HUDEP-2 (cell line): Measurements from ENCODE around the gene TIMM22.
A peak's percentile ranks its signal among the peaks of the same experiment; 100 is the strongest.

Experiments
- DNase-seq, 76 experiments: peaks; one replicate each; lab custom pipeline; 2025; ENCODE audit not compliant: unreplicated experiment in 76 of 76; lab: John Stamatoyannopoulos, UW

The TIMM22 gene

DNA sequence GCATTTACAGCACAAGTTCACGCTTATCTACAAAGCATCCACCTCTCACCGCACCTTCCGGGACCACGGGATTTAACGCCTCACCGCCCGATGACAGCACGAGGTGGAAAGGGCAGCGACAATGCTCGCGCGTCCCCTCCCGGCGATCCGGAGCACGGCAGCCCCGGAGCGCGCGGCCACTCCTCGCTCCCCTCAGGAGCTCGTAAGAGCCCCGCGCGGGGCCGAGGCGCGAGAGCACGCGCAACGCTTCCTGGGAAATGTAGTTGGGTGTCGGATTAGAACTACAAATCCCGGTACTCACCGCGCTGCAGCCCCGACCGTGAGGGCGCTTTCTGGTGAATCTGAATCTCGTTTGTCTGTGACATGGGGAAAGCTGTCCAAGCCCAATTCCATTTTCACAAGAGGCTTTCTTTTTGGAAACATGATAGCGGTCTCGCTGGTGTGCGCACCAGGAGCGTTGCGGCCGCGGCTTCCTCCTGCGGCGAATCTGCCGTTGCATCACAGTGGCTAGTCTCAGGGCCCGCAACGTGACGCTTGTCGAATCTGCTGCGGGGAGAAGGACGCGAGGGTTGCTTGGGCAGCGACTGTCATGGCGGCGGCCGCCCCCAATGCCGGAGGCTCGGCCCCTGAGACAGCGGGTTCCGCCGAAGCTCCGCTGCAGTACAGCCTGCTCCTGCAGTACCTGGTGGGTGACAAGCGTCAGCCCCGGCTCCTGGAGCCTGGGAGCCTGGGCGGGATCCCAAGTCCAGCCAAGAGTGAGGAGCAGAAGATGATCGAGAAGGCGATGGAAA lies at the start of gene TIMM22:
TIMM22 (plus strand) TSS at position 576 of the 791 bp plus-strand sequence; CDS start at position 590, 14 bp downstream.
- DNase-seq: peak; percentile 51 to 98 (median 87)

DNA sequence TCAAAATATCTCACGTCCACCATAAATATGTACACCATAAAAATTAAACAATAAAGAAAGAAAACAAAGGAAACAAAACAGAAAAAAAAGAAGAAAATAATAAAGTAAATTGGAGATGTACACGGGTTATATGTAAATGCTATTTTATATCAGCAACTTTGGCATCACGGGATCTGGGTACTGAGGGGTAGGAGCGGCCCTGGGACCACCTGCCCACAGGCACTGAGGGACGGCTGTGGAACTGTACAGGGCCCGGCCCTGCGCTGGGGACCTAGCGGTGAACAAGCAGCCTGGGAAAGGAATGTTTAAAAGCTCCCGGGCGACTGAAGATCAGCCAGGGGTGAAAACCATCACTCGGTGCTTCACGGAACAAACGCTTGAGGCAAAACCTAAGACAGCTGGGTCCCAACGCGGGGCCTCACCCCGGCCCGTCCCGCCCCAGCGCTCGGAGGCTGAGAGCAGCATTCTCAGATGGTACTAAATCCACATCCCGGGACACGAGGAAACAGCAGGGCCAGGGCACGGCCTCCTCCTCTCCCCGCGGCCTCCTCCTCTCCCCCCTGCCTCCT lies 48.6 kb upstream of the TIMM22 start:
- no peak for DNase-seq

DNA sequence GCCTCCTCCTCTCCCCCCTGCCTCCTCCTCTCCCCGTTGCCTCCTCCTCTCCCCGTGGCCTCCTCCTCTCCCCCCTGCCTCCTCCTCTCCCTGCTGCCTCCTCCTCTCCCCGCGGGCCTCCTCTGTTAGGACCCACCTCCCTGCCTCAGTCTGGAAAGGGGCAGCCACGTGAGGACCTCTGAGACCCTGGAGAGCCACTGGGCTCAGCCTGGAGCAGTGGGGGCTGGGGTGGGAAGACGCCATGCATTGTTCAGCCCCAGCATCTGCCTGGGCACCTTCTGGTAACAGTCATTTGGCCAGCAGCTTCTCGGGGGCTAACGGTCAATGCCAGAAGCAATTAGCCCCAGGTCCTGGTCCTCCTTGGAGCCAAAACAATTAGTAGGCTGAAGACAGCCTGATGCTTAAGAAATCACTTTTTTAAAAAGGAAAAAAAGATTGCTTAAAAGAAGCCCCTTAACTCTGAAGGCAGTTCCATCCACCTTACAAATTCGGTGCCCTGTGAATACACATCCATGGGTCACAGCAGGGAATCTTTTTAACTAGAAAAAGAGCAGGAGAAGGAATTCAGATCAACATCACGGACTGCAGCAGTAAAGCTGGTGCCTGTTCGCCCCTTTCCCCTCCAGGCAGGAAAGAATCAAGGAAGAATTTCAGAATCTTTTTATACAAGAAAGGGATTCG lies 47.2 kb upstream of the TIMM22 start:
- DNase-seq: no peak

DNA sequence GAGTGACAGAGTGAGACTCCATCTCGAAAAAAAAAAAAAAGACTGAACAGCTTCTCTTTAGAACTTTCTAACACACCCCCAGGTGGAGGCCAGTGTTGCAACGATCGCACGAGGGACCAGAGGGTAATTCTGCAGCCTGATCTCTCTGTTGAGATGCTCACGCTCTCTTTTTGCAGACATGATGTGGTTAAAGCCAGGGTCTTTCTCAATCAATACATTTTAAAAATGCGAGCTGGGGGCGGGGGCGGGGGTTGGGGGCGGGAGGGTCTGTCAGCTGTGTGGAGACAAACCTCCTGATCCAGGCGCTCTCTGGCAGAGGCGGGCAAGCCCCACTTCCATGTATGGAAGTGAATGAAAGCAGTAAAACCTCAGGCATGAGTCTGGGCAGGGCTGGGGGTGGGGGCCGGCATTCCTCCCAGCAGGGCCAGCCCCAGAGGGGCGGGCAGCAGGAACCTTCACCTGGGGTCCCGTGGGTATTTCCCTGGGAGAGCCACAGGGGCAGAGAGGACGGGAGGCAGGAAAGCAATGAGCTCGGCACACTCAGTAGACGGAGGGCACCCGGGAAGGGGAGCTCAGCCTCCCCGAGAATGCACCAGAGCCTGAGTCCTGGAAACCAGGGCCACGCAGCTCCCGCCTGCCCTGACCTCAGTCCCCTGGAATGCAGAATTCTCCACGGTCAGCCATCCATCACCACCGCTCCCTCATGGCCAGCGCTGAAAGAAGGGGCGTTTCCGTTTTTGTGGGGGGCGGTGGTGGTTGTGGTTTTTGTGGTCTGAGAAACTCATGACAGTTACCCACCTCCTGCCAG lies 45.4 kb upstream of the TIMM22 start:
- no peak for DNase-seq

DNA sequence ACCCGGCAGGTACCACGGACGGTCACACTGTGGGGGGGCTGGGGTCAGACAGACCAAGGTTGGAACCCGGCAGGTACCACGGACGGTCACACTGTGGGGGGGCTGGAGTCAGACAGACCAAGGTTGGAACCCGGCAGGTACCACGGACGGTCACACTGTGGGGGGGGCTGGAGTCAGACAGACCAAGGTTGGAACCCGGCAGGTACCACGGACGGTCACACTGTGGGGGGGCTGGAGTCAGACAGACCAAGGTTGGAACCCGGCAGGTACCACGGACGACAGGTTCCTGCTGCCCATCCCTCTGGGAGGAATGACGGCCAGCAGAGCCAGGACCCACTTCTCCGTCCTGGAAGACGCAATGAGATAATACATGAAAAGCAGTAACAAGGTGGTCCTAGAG lies 44.3 kb upstream of the TIMM22 start:
- peak in 2 of 76 experiments; percentile 7 to 11 for DNase-seq

DNA sequence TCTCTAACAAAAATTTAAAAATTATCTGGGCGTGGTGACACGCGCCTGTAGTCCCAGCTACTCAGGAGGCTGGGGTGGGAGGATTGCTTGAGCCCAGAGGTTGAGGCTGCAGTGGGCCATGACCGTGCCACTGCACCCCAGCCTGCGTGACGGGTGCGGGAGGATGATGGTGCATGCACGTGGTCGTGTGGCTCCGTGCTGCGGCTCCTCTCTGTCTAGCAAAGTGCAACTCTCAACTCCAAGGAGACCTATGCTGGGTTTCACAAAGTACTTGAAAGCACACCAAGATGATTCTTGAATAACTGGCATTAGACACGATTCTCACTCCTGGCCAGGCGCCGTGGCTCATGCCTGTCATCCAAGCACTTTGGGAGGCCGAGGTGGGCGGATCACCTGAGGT lies 43.2 kb upstream of the TIMM22 start:
- DNase-seq: no peak

DNA sequence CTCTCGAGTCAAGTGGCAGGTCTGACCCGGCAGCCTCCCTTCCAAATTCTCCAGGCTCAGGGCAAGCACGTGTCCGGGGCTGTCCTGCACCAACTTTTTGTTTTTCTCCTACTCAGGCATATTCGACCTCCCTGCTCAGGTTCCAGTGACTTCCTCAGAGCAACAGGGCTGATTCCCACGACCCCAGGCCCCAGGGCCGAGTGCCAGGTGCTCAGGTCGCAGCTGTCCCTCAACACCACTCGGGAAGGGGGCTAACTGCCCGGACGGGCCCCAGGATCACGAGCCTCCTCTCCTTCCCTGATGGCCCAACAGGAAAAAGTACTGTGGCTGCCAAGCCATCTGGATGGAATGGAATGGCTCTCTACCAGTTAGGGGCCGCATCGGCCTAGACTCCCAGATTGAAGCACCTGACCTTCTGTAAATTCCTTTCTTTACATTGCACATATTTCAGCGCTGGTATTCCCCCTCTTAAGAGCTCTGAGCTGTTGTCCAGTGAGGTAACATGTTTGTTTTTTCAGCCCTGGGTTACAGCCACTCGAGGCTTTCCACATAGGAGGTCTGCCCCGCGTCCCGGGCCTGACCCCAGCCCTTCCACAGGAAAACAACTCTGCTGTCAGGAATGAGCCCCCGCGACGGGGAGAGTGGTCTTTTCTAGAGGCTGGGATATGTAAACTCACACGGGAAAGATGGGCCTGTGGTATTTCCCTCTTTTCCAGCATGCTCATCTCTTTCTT lies 42.3 kb upstream of the TIMM22 start:
- no peak for DNase-seq

DNA sequence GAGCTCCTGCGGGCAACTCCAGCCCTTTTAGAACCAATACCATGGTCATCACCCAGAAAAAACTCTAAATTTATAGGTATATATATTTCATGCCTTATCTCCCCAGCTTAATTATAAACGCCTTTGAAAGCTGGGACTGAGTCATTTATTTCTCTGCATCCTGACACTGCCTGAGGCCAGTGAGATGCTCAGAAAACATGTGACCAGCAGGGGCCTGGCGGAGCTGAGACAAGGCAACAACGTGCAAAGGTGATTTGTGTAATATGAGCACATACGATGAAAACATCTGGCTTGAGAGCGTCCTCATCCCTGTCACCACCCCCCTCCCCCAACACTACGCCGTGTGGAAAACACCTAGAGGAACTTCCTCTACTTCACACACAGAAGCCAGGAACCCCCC lies 40.0 kb upstream of the TIMM22 start:
- no peak for DNase-seq

DNA sequence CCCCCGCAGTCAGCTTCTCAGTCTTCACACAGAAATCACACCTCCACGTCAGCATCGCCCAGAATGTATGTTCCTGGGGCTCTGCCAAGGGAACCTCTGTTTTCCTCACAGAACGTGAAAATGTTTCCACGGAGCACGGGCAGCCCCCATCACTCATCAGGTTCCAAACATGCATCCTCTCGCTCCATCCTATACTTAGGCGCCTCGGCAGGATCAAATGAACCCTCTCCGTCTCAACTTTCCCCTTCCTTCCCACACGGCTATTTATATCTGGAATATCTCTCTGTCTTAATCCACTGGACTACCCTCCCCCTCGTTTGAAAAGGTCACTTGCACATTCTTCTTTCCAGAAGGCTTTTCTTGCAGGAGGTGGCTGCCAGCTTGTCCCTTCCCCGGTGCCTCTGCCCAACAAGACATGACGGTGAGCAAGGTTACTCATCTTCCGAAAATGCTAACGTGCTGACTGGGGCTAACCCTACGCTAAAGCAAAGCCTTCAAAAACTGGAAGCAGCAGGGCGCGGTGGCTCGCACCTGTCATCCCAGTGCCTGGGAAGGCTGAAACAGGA lies 39.0 kb upstream of the TIMM22 start:
- no peak for DNase-seq

DNA sequence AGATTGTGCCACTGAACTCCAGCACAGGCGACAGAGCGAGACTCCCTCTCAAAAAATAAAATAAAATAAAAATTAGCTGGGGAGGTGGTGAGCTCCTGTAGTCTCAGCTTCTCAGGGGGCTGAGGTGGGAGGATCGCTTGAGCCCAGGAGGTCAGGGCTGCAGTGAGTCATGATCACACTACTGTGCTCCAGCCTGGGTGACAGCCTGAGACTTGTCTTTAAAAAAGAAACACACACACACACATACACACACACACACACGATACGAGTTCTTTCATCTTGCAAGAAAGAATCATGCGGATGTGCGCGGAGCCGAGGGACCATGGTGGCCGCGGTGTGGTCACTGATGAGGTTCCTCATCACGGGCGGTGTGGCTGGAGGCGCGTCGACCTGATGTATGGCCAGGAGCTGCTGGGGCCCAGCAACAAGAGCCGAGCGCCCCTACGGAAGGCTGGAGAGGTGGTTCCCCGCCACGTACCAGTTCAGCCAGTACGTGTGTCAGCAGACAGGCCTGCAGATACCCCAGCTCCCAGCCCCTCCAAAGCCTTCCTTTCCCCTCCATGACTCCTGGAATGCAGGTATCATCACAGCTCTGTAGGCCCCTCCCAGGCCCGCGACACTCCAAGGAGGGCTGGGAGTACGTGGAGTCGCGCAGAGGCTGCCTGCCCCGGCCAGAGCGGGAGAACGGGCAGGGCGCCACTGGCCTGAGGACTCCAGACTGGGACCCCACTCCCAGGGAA lies 38.0 kb upstream of the TIMM22 start:
- DNase-seq: no peak

DNA sequence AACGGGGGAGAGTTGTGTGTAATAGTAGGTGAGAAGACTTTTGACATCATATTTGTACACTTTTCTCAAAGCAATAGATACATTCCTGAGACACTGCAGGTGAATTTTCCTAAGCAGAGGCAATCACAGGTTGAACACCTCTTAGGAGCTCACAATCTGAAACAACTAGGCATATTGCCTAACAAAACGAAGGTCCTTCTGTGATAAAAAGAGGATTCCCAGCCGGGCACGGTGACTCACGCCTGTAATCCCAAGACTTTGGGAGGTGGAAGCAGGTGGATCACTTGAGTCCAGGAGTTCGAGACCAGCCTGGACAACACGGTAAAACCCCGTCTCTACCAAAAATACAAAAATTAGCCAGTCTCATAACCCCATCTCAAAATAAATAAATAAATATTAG lies 34.8 kb upstream of the TIMM22 start:
- DNase-seq: no peak

DNA sequence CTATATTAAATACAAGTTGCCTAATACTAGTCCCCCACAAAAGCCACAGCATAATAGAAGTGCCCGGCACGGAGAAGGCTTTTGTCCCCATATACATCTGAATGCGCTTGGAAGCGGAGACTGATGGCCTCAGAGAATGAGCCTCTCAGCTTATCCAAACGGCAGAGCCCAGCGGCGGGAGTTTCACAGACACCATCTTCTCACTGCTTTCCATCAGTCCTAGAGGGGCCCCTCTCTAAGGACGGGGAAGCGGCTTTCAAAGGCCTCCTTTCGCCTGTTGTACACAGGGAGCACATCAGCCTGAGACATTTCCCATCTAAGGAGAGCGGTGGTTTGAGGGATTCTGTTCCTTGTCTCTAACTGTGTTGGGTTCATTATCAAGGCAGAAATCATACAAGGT lies 34.3 kb upstream of the TIMM22 start:
- DNase-seq: no peak

DNA sequence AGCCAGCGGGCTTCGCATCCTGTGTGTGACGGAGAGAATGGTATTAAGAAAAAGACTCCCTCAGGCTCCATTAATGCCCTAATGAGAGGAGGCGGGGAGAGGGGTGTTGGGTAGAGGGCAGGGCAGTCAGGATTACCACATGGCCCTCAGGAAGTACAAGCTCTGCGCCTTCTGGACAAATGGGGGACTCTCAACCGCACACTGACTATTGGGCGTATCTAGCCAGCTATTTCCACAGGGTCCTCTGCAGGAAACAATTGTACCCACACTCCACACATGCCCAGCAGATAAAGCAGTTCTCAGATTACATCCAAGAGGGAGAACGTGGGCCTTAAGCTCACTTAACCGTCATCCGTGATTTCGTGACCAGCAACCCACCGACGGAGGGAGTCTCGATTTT lies 32.1 kb upstream of the TIMM22 start:
- no peak for DNase-seq

DNA sequence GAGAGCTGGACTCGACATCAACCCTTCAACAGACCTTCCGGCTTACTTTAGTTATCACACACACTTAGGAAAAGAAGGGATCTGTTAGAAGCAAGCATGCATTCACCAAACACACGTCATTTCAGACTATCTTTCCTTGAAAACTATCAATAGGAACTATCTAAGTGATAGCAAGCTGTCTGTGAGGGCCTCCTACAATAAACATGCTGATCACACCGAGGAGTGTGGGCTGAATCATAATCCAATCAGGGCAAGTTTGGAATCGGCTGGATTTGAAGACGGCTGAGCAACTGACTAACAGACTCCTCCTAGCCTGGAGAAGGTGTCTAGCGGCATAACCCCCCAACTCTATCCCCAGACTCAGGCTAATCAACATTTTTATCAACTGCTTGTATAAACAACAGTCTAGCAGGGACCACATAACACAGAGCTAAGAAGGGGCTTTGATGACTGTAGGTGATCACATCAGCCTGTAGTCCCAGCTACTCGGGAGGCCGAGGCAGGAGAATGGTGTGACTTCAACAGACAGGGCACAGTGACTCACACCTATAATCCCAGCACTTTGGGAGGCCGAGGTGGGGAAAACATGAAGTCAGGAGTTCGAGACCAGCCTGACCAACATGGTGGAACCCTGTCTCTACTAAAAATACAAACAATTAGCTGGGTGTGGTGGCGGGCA lies 31.5 kb upstream of the TIMM22 start:
- no peak for DNase-seq

DNA sequence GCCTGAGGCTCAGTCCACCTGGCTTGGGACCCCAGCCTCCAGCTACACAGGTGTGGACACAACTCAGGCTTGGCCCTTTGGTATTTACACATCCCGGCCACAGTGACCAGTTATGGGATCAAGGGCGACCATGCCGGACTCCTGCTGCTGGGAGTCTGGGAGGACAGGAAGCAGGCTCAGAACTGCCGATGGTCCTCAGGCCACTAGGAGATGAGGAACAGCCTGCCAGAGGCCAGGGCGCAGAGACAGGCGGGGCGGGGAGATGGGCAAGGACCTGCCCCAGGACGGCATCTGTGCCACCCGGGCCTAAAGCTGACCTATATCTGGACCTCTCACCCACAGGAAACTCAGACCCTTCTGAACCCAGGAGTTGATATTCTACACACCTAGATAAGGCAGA lies 29.8 kb upstream of the TIMM22 start:
- no peak for DNase-seq

DNA sequence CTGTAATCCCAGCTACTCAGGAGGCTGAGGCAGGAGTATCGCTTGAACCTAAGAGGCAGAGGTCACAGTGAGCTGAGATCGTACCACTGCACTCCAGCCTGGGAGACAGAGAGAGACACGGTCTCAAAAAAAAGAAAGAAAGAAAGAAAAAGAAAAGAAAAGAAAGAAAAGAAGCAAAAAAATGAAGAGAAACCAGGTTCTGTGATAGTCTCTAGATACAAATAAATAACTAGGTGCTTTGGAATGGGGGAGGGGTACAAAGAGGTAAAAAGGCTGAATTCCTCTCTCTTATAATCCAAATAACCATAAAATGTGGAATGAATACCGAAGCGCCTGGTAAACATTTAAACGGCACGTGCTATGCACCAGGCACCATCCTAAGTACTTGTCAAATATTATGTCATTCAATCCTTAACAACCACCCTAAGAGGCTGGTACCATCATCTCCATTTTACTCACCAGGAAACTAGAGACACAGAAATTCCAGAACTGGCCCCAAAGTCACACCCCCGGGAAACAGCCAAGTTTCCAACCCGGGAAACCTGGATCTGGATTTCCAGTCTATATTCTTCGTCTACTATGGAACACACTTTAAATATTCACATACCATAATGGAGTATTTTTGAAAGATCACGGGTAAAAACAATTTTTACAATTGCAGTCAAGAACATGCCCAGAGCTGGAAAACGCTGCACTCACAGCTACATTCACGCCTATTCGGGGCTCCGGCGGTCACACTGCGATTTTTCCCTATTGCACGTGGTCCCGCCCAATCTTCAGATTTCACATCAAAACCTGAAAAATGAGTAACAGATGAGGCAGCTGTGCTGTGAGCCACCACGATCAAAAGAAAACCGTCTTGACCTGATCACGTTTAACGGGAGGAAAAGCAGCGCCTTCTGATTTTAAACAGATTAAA lies 27.9 kb upstream of the TIMM22 start:
- DNase-seq: no peak

DNA sequence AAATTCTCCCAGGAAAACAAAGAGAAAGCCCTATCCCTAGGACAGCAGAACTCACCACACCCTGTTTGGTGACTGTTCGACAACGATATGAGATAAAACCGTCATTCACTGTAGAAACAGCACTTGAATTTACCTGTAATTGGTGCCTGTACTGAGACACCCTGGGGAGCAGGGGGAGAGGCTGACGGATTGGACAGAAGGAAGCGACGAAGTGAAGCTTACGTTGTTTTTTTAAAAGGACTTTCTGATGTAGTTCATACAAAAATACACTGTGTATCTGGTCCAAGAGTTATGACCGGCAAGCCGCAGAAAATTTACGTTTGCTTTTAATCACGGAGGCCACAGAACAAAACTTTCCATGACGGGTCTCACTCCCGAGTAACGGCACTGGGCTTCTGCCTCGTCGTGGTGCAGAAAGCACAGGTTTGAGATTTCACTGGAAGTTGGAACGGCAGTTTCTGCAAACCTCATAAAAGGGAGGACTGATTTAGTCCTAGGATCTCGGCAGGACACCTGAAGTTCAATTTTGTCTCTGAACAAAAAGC lies 27.0 kb upstream of the TIMM22 start:
- peak in 2 of 76 experiments; percentile 3 to 30 for DNase-seq

DNA sequence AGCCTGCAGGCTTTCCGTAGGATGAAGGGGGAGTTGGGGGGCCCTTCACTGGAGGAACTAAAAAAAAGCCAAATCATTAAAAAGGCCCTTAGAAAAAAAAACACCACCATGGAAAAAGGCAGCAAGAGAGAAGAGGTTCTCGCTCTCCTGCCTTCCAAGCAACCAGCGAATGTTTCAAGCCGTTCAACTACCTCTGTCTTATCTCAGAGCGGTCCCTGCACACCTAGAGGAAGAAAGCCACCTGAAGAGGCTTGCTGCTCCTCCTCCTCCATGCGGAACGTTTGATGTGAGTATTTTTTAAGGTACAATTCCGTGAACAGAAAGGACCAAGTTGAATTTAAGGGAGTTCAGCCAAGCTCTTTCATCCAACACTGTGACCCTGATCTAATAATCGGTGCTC lies 26.6 kb upstream of the TIMM22 start:
- DNase-seq: no peak
